Vagina (tissue), 2 donors: Measurements from ENCODE around the gene ELP1. TPM values are rescaled to one million over a fixed set of nuclear protein-coding genes. Genes with fewer than 3 reads are reported as not detected.
"Not testable (repeated sequence)": the region's sequence is repeated elsewhere in the genome, so short reads cannot be mapped to it uniquely, and the experiment has no call there.

ENCODE experiments used
- DNase-seq, 2 donors: peaks; one replicate each; pipeline ENCODE4 v3.0.0-alpha.2; 2017; ENCODE audit errors: extremely low spot score in 2 of 2
- H3K27ac ChIP-seq: fragments of 200-600 bp; sonication (generic); one replicate; pipeline ENCODE4 v1.5.1; 2019
- H3K27me3 ChIP-seq: fragments of 200-600 bp; sonication (generic); one replicate; pipeline ENCODE4 v1.5.1; 2019
- H3K36me3 ChIP-seq, 2 donors: fragments of 200-600 bp; sonication (generic); one replicate each; pipeline ENCODE4 v1.5.1; 2017 to 2019
- H3K4me1 ChIP-seq: fragments of 200-600 bp; sonication (generic); one replicate; pipeline ENCODE4 v1.5.1; 2019
- H3K4me3 ChIP-seq, 2 donors: fragments of 200-600 bp; sonication (generic); 1 replicate in 1 of 2; 2 replicates in 1 of 2; pipeline ENCODE4 v1.5.1; 2016 to 2019
- H3K9me3 ChIP-seq: fragments of 200-600 bp; sonication (generic); one replicate; pipeline ENCODE4 v1.5.1; 2019
- POLR2A ChIP-seq, 2 donors: fragments of 450-650 bp; IDR thresholded peaks; one replicate each; pipeline ENCODE4 v1.6.1; 2017; ENCODE audit warnings: antibody characterized with exemption in 2 of 2, mild to moderate bottlenecking in 2 of 2, moderate library complexity in 2 of 2
- POLR2AphosphoS5 ChIP-seq, 2 donors: sonication (generic); formaldehyde crosslinking; IDR thresholded peaks; one replicate each; pipeline ENCODE4 v1.9.0; 2017; ENCODE audit warnings: antibody characterized with exemption in 2 of 2, mild to moderate bottlenecking in 2 of 2, low read depth in 1 of 2; ENCODE audit not compliant: insufficient read depth in 1 of 2
- intact Hi-C: fragments of 100-400 bp; cut with DNase I; formaldehyde crosslinking; loops from one replicate; pipeline ENCODE4 v1.15.1; 2023
- total RNA-seq: library from RNA; depleted of rRNA; stranded (reverse); fragments of >200 nt; gene quantifications from one replicate; pipeline ENCODE4 v1.2.3, GENCODE V29; 2016
- TF ChIP-seq, protein P1 (sequence below), 3 experiments: fragments of 450-650 bp in 2 of 3; fragments of 200-600 bp in 1 of 3; sonication (generic) in 1 of 3; IDR thresholded peaks; one replicate each; pipeline ENCODE4 v1.5.1; 2017 to 2019; ENCODE audit warnings: antibody characterized with exemption in 3 of 3, mild to moderate bottlenecking in 2 of 3, moderate library complexity in 2 of 3

The ELP1 gene
- total RNA-seq, 1 donor from 2014 or later = 16.9 TPM

DNA sequence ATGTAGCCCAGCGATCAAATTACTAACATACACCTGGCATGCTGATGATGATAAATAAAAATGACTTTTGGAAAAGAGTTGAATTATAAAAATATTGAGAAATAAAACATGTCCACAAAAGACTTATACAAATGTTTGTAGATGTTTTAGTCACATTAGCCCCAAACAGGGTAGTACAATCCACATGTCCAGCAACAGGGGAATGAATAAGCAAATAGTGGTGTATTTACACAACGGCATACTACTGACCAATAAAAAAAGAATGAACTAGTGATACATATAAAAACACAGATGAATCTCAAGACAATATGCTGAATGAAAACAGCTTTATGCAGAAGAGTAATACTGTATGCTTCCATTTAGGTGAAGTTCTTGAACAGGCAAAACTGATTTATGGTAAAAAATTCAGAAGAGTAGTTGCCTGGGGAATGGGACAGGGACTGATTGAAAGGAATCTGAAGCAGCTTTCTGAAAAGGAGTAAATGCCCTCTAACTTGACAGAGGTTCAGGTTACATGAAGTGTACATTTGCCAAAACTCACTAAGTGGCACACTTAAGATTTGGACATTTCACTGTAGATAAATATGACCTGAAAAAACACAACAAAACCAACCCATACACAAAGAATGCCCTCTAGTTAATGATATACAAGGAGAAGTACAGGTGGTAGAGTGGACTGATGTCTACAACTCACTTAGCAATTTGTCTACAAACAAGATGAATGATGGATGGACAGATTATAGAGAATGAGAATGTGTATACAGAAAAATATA lies 36.4 kb downstream of the ELP1 start:
- TF ChIP-seq POLR2A (IDR thresholded peaks at IDR 0.05) = no peak
- TF ChIP-seq, protein P1, sequence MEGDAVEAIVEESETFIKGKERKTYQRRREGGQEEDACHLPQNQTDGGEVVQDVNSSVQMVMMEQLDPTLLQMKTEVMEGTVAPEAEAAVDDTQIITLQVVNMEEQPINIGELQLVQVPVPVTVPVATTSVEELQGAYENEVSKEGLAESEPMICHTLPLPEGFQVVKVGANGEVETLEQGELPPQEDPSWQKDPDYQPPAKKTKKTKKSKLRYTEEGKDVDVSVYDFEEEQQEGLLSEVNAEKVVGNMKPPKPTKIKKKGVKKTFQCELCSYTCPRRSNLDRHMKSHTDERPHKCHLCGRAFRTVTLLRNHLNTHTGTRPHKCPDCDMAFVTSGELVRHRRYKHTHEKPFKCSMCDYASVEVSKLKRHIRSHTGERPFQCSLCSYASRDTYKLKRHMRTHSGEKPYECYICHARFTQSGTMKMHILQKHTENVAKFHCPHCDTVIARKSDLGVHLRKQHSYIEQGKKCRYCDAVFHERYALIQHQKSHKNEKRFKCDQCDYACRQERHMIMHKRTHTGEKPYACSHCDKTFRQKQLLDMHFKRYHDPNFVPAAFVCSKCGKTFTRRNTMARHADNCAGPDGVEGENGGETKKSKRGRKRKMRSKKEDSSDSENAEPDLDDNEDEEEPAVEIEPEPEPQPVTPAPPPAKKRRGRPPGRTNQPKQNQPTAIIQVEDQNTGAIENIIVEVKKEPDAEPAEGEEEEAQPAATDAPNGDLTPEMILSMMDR (IDR thresholded peaks at IDR 0.05) = no peak
- TF ChIP-seq POLR2AphosphoS5 (IDR thresholded peaks at IDR 0.05; ENCODE audit: insufficient read depth in 1 of 2, low read depth in 1 of 2) = no peak
- Histone ChIP-seq H3K4me3 (no peak overlapping the region), H3K9me3 (no peaks in the 10 kb centered on the region), H3K36me3 (peaks cover 0 to 74% of the 10 kb centered on the region in 2 donors), H3K4me1 (no peaks in the 10 kb centered on the region), H3K27me3 (no peaks in the 10 kb centered on the region), H3K27ac (no peak overlapping the region)
- no peak for DNase-seq
- intact Hi-C loops = no loop called here

- no peak overlapping the region for H3K27ac ChIP-seq
- no peaks in the 10 kb centered on the region for H3K27me3 ChIP-seq
- H3K9me3 ChIP-seq = no peaks in the 10 kb centered on the region
- intact Hi-C loops = no loop called here
- peaks cover 0 to 86% of the 10 kb centered on the region in 2 donors for H3K36me3 ChIP-seq
- no peaks in the 10 kb centered on the region for H3K4me1 ChIP-seq
- TF ChIP-seq POLR2AphosphoS5 (IDR thresholded peaks at IDR 0.05; ENCODE audit: insufficient read depth in 1 of 2, low read depth in 1 of 2) = no peak
- TF ChIP-seq POLR2A (IDR thresholded peaks at IDR 0.05) = no peak
- TF ChIP-seq, protein P1 (IDR thresholded peaks at IDR 0.05) = no peak
- H3K4me3 ChIP-seq = no peak overlapping the region
- DNase-seq = no peak
These were observed 39.5 kb downstream of the ELP1 start for GRCh38 chr9:108894225-108894997.

GRCh38 chr9:108889649-108890067 lies 44.3 kb downstream of the ELP1 start:
- peaks cover 0 to 64% of the 10 kb centered on the region in 2 donors for H3K36me3 ChIP-seq
- no peaks in the 10 kb centered on the region for H3K9me3 ChIP-seq
- no peak for DNase-seq
- H3K27ac ChIP-seq = no peak overlapping the region
- intact Hi-C loops = no loop called here
- H3K4me3 ChIP-seq = no peak overlapping the region
- no peaks in the 10 kb centered on the region for H3K27me3 ChIP-seq
- H3K4me1 ChIP-seq = no peaks in the 10 kb centered on the region
- TF ChIP-seq POLR2AphosphoS5 (IDR thresholded peaks at IDR 0.05; ENCODE audit: insufficient read depth in 1 of 2, low read depth in 1 of 2) (no peak), POLR2A (IDR thresholded peaks at IDR 0.05) (no peak)
- TF ChIP-seq, protein P1 (IDR thresholded peaks at IDR 0.05) = no peak

DNA sequence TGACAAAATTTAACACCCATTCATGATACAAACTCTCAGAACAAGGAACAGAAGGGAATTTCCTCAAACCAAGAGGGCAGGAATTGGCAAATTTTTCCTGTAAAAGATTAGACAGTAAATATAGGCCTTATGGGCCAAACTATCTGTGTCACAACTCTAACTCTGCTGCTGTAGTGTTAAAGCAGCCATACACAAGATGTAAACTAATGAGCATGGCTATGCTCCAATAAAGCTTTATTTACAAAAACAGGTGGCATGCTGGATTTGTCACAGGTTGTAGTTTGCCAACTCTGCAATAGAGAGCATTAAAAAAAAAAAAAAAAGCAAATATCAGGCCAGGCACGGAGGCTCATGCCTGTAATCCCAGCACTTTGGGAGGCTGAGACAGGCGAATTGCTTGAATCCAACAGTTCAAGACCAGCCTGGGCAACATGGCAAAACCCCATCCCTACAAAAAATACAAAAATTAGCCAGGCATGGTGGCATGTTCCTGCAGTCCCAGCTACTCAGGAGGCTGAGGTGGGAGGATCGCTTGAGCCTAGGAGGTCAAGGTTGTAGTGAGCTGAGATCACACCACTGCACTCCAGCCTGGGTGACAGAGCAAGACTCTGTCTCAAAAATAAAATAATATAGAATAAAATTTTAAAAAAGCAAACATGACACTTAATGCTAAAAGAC lies 47.2 kb downstream of the ELP1 start:
- intact Hi-C loops, H3K9me3 ChIP-seq, H3K4me1 ChIP-seq, DNase-seq, H3K4me3 ChIP-seq, H3K27me3 ChIP-seq, H3K27ac ChIP-seq: not testable (repeated sequence)
- peaks cover 0 to 44% of the 10 kb centered on the region in 2 donors for H3K36me3 ChIP-seq

GRCh38 chr9:108885643-108886348 lies 48.1 kb downstream of the ELP1 start:
- intact Hi-C loops = no loop called here
- H3K4me1 ChIP-seq = no peaks in the 10 kb centered on the region
- H3K27ac ChIP-seq = no peak overlapping the region
- peaks cover 0 to 44% of the 10 kb centered on the region in 2 donors for H3K36me3 ChIP-seq
- TF ChIP-seq POLR2AphosphoS5 (IDR thresholded peaks at IDR 0.05; ENCODE audit: insufficient read depth in 1 of 2, low read depth in 1 of 2) = no peak
- TF ChIP-seq POLR2A (IDR thresholded peaks at IDR 0.05) = no peak
- TF ChIP-seq, protein P1 (IDR thresholded peaks at IDR 0.05) = no peak
- DNase-seq = no peak
- no peak overlapping the region for H3K4me3 ChIP-seq
- no peaks in the 10 kb centered on the region for H3K27me3 ChIP-seq
- no peaks in the 10 kb centered on the region for H3K9me3 ChIP-seq
